Esophagus muscularis mucosa (tissue), 4 donors: ENCODE results near the gene FAM9B. TPM values are rescaled to one million over a fixed set of nuclear protein-coding genes. Genes with fewer than 3 reads are reported as not detected.

ENCODE experiments used
- DNase-seq: peaks from one replicate; pipeline ENCODE4 v3.0.0-alpha.2; 2017; ENCODE audit errors: extremely low spot score
- H3K27ac ChIP-seq, 4 donors: fragments of 200-600 bp; sonication (generic); replicated peaks in 1 of 4; 1 replicate in 3 of 4; 2 replicates in 1 of 4; pipeline ENCODE4 v1.5.1; 2016 to 2019; ENCODE audit warnings: mild to moderate bottlenecking in 1 of 4
- H3K27me3 ChIP-seq, 4 donors: fragments of 200-600 bp; sonication (generic); one replicate each; pipeline versions ENCODE4 v1.5.1 to v1.6.0; 2016 to 2019
- H3K36me3 ChIP-seq, 4 donors: fragments of 200-600 bp; sonication (generic); one replicate each; pipeline ENCODE4 v1.5.1; 2016 to 2019
- H3K4me1 ChIP-seq, 4 donors: fragments of 200-600 bp; sonication (generic); one replicate each; pipeline ENCODE4 v1.5.1; 2016 to 2019
- H3K4me3 ChIP-seq, 4 donors: fragments of 200-600 bp; sonication (generic); 1 replicate in 2 of 4; 2 replicates in 2 of 4; pipeline ENCODE4 v1.5.1; 2016 to 2019; ENCODE audit warnings: mild to moderate bottlenecking in 4 of 4, moderate library complexity in 1 of 4
- H3K9me3 ChIP-seq, 4 donors: fragments of 200-600 bp; sonication (generic); 1 replicate in 3 of 4; 2 replicates in 1 of 4; pipeline ENCODE4 v1.5.1; 2016 to 2019
- EP300 ChIP-seq: sonication (generic); formaldehyde crosslinking; IDR thresholded peaks from one replicate; pipeline ENCODE4 v1.6.1; 2017; ENCODE audit warnings: antibody characterized with exemption
- POLR2A ChIP-seq: fragments of 450-650 bp; IDR thresholded peaks from one replicate; pipeline ENCODE4 v1.6.1; 2017; ENCODE audit warnings: antibody characterized with exemption, moderate library complexity, mild to moderate bottlenecking, low read depth
- POLR2AphosphoS5 ChIP-seq, 2 donors: sonication (generic); formaldehyde crosslinking; IDR thresholded peaks; one replicate each; pipeline ENCODE4 v1.6.1; 2017; ENCODE audit warnings: antibody characterized with exemption in 2 of 2
- WGBS: methylation state at CpG from one replicate; pipeline ENCODE4 v1.1.5; 2018; 5-methylcytosine and 5-hydroxymethylcytosine counted together
- intact Hi-C: fragments of 100-400 bp; cut with DNase I; formaldehyde crosslinking; loops from one replicate; pipeline ENCODE4 v1.15.1; 2023
- total RNA-seq, 4 donors: library from RNA; depleted of rRNA; stranded (reverse); fragments of >200 nt; gene quantifications; one replicate each; pipeline versions ENCODE4 v1.1.0 to v1.2.1, GENCODE V29; 2016
- TF ChIP-seq, protein P1 (sequence below), 3 experiments: fragments of 200-600 bp in 2 of 3; fragments of 450-650 bp in 1 of 3; sonication (generic) in 2 of 3; IDR thresholded peaks; one replicate each; pipeline ENCODE4 v1.5.1; 2017 to 2019; ENCODE audit warnings: antibody characterized with exemption in 3 of 3, mild to moderate bottlenecking in 2 of 3, moderate library complexity in 1 of 3

FAM9B gene
- total RNA-seq, 4 donors from 2014 or later = not detected

DNA sequence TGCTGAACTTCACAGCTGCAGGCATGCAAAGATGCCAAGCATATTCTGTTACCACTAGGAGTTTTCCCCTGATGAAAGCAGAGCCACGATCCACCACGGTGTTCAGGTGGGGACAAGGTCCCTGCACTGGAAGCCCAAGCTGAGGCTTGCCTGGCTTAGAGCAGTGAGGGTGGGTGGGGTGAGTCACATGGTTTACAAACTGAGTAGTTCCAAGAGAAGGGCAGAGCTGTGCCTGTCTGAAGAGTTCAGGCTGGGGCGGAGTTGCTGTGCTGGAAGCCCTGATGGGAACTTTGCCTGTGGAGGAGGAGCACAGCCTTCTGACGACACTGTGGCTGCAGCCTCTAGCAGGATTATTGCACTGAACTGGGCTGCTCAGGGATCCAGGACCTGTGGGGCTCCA is 45.5 kb downstream of the FAM9B start:
- no peak for DNase-seq
- 60% methylated on average over 4 of the region's 4 CpGs for WGBS

DNA sequence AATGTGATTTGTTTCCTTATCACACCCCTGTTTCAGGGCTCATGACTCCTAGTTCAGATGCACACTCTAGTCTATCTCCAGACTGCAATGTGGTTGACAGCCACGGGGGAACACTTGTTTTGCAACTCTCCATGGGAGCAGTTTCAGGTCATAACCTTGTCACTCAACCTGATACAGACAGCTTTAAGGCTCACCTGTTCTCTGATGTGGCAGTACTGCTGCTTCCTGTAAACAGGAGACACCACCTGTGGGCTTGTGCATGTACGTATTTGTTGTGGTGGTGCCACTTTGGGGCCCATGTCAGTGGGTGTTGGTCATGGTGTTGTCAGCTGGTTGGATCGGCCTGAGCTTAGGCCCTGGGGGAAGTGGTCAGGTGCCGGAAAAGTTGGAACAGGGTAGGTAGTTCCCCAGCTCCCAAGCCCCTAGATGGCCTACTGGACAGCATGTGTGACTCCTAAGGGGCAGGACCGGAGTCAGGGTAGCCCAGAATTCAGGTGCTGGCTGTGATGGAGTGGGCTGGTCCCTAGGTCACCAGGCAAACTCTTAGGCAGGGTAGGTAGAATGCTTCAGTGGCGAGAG is 46.2 kb downstream of the FAM9B start:
- Histone ChIP-seq H3K36me3 (no peaks in the 10 kb centered on the region), H3K4me3 (no peak overlapping the region), H3K4me1 (peaks cover 0 to 8% (median 7%) of the 10 kb centered on the region in 4 donors), H3K9me3 (no peaks in the 10 kb centered on the region), H3K27ac (no peak overlapping the region), H3K27me3 (no peaks in the 10 kb centered on the region)
- TF ChIP-seq POLR2AphosphoS5 (IDR thresholded peaks at IDR 0.05) (no peak), EP300 (no peak), POLR2A (no peak)
- TF ChIP-seq, protein P1, sequence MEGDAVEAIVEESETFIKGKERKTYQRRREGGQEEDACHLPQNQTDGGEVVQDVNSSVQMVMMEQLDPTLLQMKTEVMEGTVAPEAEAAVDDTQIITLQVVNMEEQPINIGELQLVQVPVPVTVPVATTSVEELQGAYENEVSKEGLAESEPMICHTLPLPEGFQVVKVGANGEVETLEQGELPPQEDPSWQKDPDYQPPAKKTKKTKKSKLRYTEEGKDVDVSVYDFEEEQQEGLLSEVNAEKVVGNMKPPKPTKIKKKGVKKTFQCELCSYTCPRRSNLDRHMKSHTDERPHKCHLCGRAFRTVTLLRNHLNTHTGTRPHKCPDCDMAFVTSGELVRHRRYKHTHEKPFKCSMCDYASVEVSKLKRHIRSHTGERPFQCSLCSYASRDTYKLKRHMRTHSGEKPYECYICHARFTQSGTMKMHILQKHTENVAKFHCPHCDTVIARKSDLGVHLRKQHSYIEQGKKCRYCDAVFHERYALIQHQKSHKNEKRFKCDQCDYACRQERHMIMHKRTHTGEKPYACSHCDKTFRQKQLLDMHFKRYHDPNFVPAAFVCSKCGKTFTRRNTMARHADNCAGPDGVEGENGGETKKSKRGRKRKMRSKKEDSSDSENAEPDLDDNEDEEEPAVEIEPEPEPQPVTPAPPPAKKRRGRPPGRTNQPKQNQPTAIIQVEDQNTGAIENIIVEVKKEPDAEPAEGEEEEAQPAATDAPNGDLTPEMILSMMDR (IDR thresholded peaks at IDR 0.05) = no peak
- no peak for DNase-seq
- WGBS = 78% methylated on average over 6 of the region's 6 CpGs
- intact Hi-C loops = no loop called here

More for the DNA sequence above, 45.5 kb downstream of the FAM9B start:
- H3K27ac ChIP-seq = no peak overlapping the region
- TF ChIP-seq EP300 (no peak), POLR2A (no peak), POLR2AphosphoS5 (IDR thresholded peaks at IDR 0.05) (no peak)
- TF ChIP-seq, protein P1 (IDR thresholded peaks at IDR 0.05) = no peak
- no peaks in the 10 kb centered on the region for H3K27me3 ChIP-seq
- no peaks in the 10 kb centered on the region for H3K36me3 ChIP-seq
- intact Hi-C loops = no loop called here
- no peak overlapping the region for H3K4me3 ChIP-seq
- H3K9me3 ChIP-seq = no peaks in the 10 kb centered on the region
- H3K4me1 ChIP-seq = peaks cover 0 to 8% (median 7%) of the 10 kb centered on the region in 4 donors

DNA sequence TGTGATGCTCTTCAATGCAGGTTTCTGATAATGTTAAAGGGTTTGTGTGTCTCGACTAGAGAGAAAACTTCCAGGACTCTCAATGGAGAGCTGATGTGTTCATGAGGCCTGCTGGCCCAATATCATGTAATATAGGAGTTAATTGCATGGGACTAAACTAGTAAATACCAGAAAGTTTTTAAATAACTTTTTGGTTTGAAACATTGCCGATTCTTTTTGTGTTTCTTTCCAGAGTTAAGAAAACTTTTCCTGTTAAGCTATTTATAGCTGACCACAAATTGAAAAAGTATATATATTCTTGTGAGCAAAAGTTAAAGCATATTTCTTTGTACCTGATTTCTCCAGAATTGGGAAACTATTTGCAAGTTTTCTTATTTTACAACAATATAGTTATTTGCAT is 49.7 kb downstream of the FAM9B start:
- Histone ChIP-seq H3K27ac (no peak overlapping the region), H3K4me1 (peaks cover 0 to 8% (median 7%) of the 10 kb centered on the region in 4 donors), H3K27me3 (no peaks in the 10 kb centered on the region), H3K36me3 (no peaks in the 10 kb centered on the region), H3K4me3 (no peak overlapping the region), H3K9me3 (no peaks in the 10 kb centered on the region)
- 78% methylated on average over 2 of the region's 2 CpGs for WGBS
- no peak for DNase-seq
- TF ChIP-seq, protein P1 (IDR thresholded peaks at IDR 0.05) = no peak
- TF ChIP-seq POLR2AphosphoS5 (IDR thresholded peaks at IDR 0.05) = no peak
- TF ChIP-seq EP300 = no peak
- TF ChIP-seq POLR2A = no peak
- intact Hi-C loops = no loop called here

DNA sequence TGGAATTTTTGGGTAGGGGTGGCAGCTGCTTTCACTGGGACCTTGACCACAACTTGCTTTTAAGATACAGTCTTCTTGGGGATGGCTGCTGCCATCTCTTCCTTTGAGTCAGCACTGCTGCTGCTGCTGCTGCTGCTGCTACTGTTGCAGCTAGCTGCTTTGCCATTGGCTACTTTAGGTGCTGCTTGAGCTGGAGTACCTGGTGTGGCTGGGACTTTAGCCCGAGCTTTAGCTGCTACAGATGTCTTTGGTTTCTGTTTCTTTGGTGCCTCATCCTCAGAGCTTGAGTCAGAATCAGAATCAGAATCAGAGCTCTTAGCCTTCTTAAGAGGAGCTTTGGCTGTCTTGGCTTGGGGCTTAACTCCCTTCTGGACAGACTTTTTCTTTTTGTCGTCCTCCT is 52.2 kb downstream of the FAM9B start:
- TF ChIP-seq, protein P1 (IDR thresholded peaks at IDR 0.05) = no peak
- TF ChIP-seq POLR2A (no peak), POLR2AphosphoS5 (IDR thresholded peaks at IDR 0.05) (no peak), EP300 (no peak)
- Histone ChIP-seq H3K36me3 (no peaks in the 10 kb centered on the region), H3K9me3 (no peaks in the 10 kb centered on the region), H3K4me1 (no peaks in the 10 kb centered on the region), H3K4me3 (no peak overlapping the region), H3K27me3 (no peaks in the 10 kb centered on the region), H3K27ac (no peak overlapping the region)
- WGBS = 75% methylated on average over 2 of the region's 2 CpGs
- intact Hi-C loops = no loop called here
- DNase-seq = no peak

DNA sequence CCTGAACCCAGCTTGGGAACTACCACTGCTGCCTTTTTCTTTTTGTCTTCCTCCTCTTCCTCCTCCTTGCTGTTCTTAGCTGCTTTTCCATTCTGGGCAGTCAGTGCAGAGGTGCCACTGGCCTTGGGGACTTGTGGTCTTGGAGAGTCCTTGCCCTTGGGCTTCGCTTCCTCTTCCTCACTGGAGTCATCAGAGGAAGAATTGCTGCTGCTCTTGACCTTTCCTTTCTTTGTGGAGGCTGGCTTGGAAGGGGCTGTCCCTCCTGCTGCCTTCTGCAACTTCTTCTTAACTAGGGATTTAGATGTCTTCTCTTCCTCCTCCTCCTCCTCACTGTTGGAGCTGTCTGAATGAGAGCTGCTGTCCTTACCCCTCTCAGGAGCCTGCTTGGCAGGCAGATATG is 53.2 kb downstream of the FAM9B start:
- intact Hi-C loops = no loop called here
- Histone ChIP-seq H3K4me1 (no peaks in the 10 kb centered on the region), H3K36me3 (no peaks in the 10 kb centered on the region), H3K27ac (no peak overlapping the region), H3K27me3 (no peaks in the 10 kb centered on the region), H3K4me3 (no peak overlapping the region), H3K9me3 (no peaks in the 10 kb centered on the region)
- WGBS = 69% methylated on average over 1 of the region's 1 CpG
- no peak for DNase-seq
- TF ChIP-seq, protein P1 (IDR thresholded peaks at IDR 0.05) = no peak
- no peak for TF ChIP-seq POLR2AphosphoS5 (IDR thresholded peaks at IDR 0.05)
- no peak for TF ChIP-seq POLR2A
- no peak for TF ChIP-seq EP300
